OCI-LY7 (cell line): ENCODE data around the gene RBM15.

Source experiments
- CTCF ChIP-seq: fragments of 200-600 bp; sonication (generic); conservative IDR thresholded peaks from 2 replicates; pipeline ENCODE4 v1.5.1; 2014; ENCODE audit warnings: mild to moderate bottlenecking, antibody characterized with exemption, low read length, moderate library complexity, mixed read lengths
- EZH2phosphoT487 ChIP-seq: fragments of 200-600 bp; sonication (generic); IDR thresholded peaks from 2 replicates; pipeline ENCODE4 v1.6.1; 2018; ENCODE audit warnings: low read depth, borderline replicate concordance, mild to moderate bottlenecking, mixed run types, antibody characterized with exemption, low read length, moderate library complexity, mixed read lengths

DNA sequence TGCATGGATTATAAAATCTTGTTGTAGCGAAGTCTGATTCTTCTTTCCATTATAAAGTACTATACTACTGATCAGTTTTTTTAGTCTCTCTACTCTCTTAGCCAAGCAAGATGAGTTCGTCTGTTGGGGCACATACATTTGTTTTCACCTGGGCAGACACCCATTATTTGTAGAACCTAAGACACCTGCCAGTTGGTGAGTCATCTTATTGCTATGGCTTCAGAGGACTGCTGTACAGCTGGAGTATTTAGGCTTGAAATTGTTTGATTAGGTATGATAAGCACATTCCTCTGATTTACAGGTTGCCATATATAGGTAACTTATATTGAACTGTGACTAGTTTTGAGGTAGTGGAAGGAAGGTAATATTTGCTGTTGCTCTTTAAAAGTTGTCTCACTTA is 17.2 kb downstream of the RBM15 start:
- TF ChIP-seq CTCF (no peak), EZH2phosphoT487 (no peak)
